GM23338 (cell line): Measurements from ENCODE around the gene NTNG1. TPM values are rescaled to one million over a fixed set of nuclear protein-coding genes. Genes with fewer than 3 reads are reported as not detected.

Experiments
- ATAC-seq: fragments of 200-7000 bp; cut with Tn5 transposase; 3 replicates; pipeline ENCODE4 v1.9.1; 2020
- DNase-seq: peaks from one replicate; pipeline ENCODE4 v3.0.0-alpha.2; 2015; ENCODE audit warnings: low spot score
- H2AFZ ChIP-seq: fragments of 200-600 bp; sonication (generic); 2 replicates; pipeline ENCODE4 v1.8.0; 2016; ENCODE audit warnings: antibody characterized with exemption, mild to moderate bottlenecking, moderate library complexity
- H3F3A ChIP-seq: fragments of 200-600 bp; sonication (generic); replicated peaks from 2 replicates; pipeline ENCODE4 v1.8.0; 2017; ENCODE audit warnings: antibody characterized with exemption, mixed run types, low read depth
- H3K27ac ChIP-seq: fragments of 200-600 bp; sonication (generic); 2 replicates; pipeline ENCODE4 v1.6.1; 2016; ENCODE audit warnings: low read depth
- H3K27me3 ChIP-seq: fragments of 200-600 bp; sonication (generic); 2 replicates; pipeline ENCODE4 v1.8.0; 2016; ENCODE audit warnings: mild to moderate bottlenecking, mixed run types, moderate library complexity; ENCODE audit not compliant: insufficient read depth
- H3K36me3 ChIP-seq: fragments of 200-600 bp; sonication (generic); 2 replicates; pipeline ENCODE4 v1.8.0; 2016; ENCODE audit warnings: mild to moderate bottlenecking; ENCODE audit not compliant: insufficient read depth
- H3K4me1 ChIP-seq: fragments of 200-600 bp; sonication (generic); 2 replicates; pipeline ENCODE4 v1.8.0; 2016; ENCODE audit warnings: mild to moderate bottlenecking, moderate library complexity; ENCODE audit not compliant: insufficient read depth
- H3K4me2 ChIP-seq: fragments of 200-600 bp; sonication (generic); 2 replicates; pipeline ENCODE4 v1.7.1; 2017; ENCODE audit warnings: mixed run types
- H3K4me3 ChIP-seq: fragments of 200-600 bp; sonication (generic); 2 replicates; pipeline ENCODE4 v1.6.1; 2016; ENCODE audit warnings: mixed run types
- H3K79me2 ChIP-seq: fragments of 200-600 bp; sonication (generic); replicated peaks from 2 replicates; pipeline ENCODE4 v1.8.0; 2017; ENCODE audit warnings: mild to moderate bottlenecking; ENCODE audit not compliant: insufficient read depth
- H3K9me2 ChIP-seq: fragments of 200-600 bp; sonication (generic); 2 replicates; pipeline ENCODE4 v1.8.0; 2017; ENCODE audit not compliant: insufficient read depth
- H4K20me1 ChIP-seq: fragments of 200-600 bp; sonication (generic); replicated peaks from 2 replicates; pipeline ENCODE4 v1.8.0; 2017; ENCODE audit warnings: mild to moderate bottlenecking; ENCODE audit not compliant: insufficient read depth
- H3K27ac Mint-ChIP-seq: 2 replicates; pipeline ENCODE4 v1.8.0; 2020; ENCODE audit warnings: inconsistent platforms, mild to moderate bottlenecking, moderate library complexity, mixed read lengths
- H3K27me3 Mint-ChIP-seq: 3 replicates; pipeline ENCODE4 v1.8.0; 2022; ENCODE audit warnings: low read depth, mild to moderate bottlenecking, moderate library complexity, mixed read lengths, inconsistent platforms; ENCODE audit not compliant: insufficient read depth, poor library complexity
- H3K36me3 Mint-ChIP-seq: 3 replicates; pipeline ENCODE4 v1.8.0; 2021; ENCODE audit warnings: low read depth, mild to moderate bottlenecking, inconsistent platforms, moderate library complexity, mixed read lengths
- H3K4me1 Mint-ChIP-seq: 3 replicates; pipeline ENCODE4 v1.8.0; 2020; ENCODE audit warnings: mild to moderate bottlenecking, inconsistent platforms, mixed read lengths
- H3K4me3 Mint-ChIP-seq: 3 replicates; pipeline ENCODE4 v1.8.0; 2021; ENCODE audit warnings: moderate library complexity, mild to moderate bottlenecking, inconsistent platforms, mixed read lengths
- H3K9me3 Mint-ChIP-seq: 3 replicates; pipeline ENCODE4 v1.8.0; 2020; ENCODE audit warnings: moderate library complexity, mild to moderate bottlenecking, inconsistent platforms, mixed read lengths
- CREB1 ChIP-seq: fragments of 250-450 bp; sonication (Bioruptor Pico); IDR thresholded peaks from 2 replicates; pipeline ENCODE4 v1.5.0; 2020; ENCODE audit warnings: low read depth, mild to moderate bottlenecking, moderate library complexity
- EZH2 ChIP-seq: fragments of 200-600 bp; sonication (generic); IDR thresholded peaks from one replicate; pipeline ENCODE4 v1.8.0; 2017; ENCODE audit warnings: antibody characterized with exemption, mild to moderate bottlenecking, low read depth; ENCODE audit not compliant: unreplicated experiment
- JUNB ChIP-seq: IDR thresholded peaks from one replicate; pipeline ENCODE4 v1.6.1; 2016; ENCODE audit warnings: antibody characterized with exemption; ENCODE audit not compliant: unreplicated experiment
- POLR2AphosphoS5 ChIP-seq: IDR thresholded peaks from 2 replicates; pipeline ENCODE4 v1.6.1; 2016; ENCODE audit warnings: antibody characterized with exemption, low read depth
- REST ChIP-seq: IDR thresholded peaks from one replicate; pipeline ENCODE4 v1.6.1; 2018; ENCODE audit warnings: antibody characterized with exemption; ENCODE audit not compliant: unreplicated experiment
- STAT1 ChIP-seq: IDR thresholded peaks from one replicate; pipeline ENCODE4 v1.6.1; 2016; ENCODE audit warnings: antibody characterized with exemption; ENCODE audit not compliant: unreplicated experiment
- polyA plus RNA-seq: library from polyadenylated mRNA; unstranded; fragments of >200 nt; fragmentation: Nextera tagmentation; extraction: Ambion mirVana; gene quantifications from 2 replicates; pipeline ENCODE4 v1.2.1, GENCODE V29; 2016
- total RNA-seq: library from RNA; depleted of rRNA; stranded (reverse); fragments of >200 nt; shearing (Covaris generic); gene quantifications from 2 replicates; pipeline ENCODE4 v1.2.3, GENCODE V29; 2014
- TF ChIP-seq, protein P1 (sequence below): fragments of 250-450 bp; sonication (Bioruptor Pico); IDR thresholded peaks from 2 replicates; pipeline ENCODE4 v1.5.0; 2020; ENCODE audit warnings: mild to moderate bottlenecking, moderate library complexity
- TF ChIP-seq, protein P2 (sequence below), 2 experiments: fragments of 200-600 bp in 1 of 2; sonication (generic) in 1 of 2; conservative IDR thresholded peaks; 2 replicates each; pipeline versions ENCODE4 v1.5.1 to v1.6.1; 2016 to 2017; ENCODE audit warnings: antibody characterized with exemption in 2 of 2, low read depth in 2 of 2, mild to moderate bottlenecking in 2 of 2, moderate library complexity in 1 of 2

NTNG1 gene
- total and polyA plus RNA-seq, 2 experiments from 2014 or later = 7.2 to 10.3 TPM

DNA sequence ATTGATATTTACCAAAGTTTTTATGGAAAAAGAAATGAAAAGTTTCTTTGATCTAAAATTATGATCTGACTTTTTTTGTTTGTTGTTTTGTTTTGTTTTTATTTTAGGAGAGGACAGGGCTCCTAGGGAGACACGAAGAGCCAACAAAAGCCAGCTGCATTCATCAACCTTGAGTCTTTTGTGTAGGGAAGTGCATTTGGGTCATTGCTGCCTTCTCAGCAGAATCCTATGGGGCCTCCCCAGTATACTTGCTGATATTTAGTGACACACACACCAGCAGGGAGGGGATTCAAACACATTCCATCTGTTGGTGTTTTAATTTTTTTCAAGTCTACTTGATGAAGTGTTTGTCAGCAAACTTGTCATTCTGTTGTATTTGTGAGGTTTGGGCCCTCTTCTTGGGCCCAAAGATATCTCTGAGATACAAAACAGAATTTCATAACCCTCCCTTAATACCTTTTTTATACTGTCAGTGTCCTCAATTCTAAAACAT, 203.5 kb downstream of the NTNG1 start:
- TF ChIP-seq JUNB = no peak
- TF ChIP-seq POLR2AphosphoS5 = no peak
- TF ChIP-seq CREB1 (CRISPR knock-in tag) = no peak
- TF ChIP-seq EZH2 = no peak
- TF ChIP-seq, protein P1, sequence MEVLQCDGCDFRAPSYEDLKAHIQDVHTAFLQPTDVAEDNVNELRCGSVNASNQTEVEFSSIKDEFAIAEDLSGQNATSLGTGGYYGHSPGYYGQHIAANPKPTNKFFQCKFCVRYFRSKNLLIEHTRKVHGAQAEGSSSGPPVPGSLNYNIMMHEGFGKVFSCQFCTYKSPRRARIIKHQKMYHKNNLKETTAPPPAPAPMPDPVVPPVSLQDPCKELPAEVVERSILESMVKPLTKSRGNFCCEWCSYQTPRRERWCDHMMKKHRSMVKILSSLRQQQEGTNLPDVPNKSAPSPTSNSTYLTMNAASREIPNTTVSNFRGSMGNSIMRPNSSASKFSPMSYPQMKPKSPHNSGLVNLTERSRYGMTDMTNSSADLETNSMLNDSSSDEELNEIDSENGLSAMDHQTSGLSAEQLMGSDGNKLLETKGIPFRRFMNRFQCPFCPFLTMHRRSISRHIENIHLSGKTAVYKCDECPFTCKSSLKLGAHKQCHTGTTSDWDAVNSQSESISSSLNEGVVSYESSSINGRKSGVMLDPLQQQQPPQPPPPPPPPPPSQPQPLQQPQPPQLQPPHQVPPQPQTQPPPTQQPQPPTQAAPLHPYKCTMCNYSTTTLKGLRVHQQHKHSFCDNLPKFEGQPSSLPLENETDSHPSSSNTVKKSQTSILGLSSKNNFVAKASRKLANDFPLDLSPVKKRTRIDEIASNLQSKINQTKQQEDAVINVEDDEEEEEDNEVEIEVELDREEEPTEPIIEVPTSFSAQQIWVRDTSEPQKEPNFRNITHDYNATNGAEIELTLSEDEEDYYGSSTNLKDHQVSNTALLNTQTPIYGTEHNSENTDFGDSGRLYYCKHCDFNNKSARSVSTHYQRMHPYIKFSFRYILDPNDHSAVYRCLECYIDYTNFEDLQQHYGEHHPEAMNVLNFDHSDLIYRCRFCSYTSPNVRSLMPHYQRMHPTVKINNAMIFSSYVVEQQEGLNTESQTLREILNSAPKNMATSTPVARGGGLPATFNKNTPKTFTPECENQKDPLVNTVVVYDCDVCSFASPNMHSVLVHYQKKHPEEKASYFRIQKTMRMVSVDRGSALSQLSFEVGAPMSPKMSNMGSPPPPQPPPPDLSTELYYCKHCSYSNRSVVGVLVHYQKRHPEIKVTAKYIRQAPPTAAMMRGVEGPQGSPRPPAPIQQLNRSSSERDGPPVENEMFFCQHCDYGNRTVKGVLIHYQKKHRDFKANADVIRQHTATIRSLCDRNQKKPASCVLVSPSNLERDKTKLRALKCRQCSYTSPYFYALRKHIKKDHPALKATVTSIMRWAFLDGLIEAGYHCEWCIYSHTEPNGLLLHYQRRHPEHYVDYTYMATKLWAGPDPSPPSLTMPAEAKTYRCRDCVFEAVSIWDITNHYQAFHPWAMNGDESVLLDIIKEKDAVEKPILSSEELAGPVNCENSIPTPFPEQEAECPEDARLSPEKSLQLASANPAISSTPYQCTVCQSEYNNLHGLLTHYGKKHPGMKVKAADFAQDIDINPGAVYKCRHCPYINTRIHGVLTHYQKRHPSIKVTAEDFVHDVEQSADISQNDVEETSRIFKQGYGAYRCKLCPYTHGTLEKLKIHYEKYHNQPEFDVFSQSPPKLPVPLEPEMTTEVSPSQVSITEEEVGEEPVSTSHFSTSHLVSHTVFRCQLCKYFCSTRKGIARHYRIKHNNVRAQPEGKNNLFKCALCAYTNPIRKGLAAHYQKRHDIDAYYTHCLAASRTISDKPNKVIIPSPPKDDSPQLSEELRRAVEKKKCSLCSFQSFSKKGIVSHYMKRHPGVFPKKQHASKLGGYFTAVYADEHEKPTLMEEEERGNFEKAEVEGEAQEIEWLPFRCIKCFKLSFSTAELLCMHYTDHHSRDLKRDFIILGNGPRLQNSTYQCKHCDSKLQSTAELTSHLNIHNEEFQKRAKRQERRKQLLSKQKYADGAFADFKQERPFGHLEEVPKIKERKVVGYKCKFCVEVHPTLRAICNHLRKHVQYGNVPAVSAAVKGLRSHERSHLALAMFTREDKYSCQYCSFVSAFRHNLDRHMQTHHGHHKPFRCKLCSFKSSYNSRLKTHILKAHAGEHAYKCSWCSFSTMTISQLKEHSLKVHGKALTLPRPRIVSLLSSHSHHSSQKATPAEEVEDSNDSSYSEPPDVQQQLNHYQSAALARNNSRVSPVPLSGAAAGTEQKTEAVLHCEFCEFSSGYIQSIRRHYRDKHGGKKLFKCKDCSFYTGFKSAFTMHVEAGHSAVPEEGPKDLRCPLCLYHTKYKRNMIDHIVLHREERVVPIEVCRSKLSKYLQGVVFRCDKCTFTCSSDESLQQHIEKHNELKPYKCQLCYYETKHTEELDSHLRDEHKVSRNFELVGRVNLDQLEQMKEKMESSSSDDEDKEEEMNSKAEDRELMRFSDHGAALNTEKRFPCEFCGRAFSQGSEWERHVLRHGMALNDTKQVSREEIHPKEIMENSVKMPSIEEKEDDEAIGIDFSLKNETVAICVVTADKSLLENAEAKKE (CRISPR knock-in tag) = 0 out of 2 replicates have a peak, but pooled peaks have one; percentile 40
- peak; percentile 14 for DNase-seq
- Histone ChIP-seq H3K4me3 (no peak overlapping the region), H3K36me3 (no peaks in the 10 kb centered on the region), H2AFZ (no peak overlapping the region), H3F3A (no peaks in the 10 kb centered on the region), H3K9me2 (0 out of 2 replicates have a peak, but pooled peaks cover 3% of the 10 kb centered on the region), H3K27me3 (no peaks in the 10 kb centered on the region), H3K79me2 (no peaks in the 10 kb centered on the region), H3K4me1 (no peaks in the 10 kb centered on the region; the same call in 1 of the 2 replicates), H3K27ac (no peak overlapping the region), H4K20me1 (no peaks in the 10 kb centered on the region), H3K4me2 (no peak overlapping the region)
- Mint-ChIP-seq H3K4me3 (no peak overlapping the region), H3K4me1 (peaks cover 23% of the 10 kb centered on the region), H3K27ac (peak overlapping the region; percentile 67; the same call in 1 of the 2 replicates), H3K9me3 (no peaks in the 10 kb centered on the region), H3K27me3 (no peaks in the 10 kb centered on the region), H3K36me3 (no peaks in the 10 kb centered on the region)
- ATAC-seq = peak; percentile 71

DNA sequence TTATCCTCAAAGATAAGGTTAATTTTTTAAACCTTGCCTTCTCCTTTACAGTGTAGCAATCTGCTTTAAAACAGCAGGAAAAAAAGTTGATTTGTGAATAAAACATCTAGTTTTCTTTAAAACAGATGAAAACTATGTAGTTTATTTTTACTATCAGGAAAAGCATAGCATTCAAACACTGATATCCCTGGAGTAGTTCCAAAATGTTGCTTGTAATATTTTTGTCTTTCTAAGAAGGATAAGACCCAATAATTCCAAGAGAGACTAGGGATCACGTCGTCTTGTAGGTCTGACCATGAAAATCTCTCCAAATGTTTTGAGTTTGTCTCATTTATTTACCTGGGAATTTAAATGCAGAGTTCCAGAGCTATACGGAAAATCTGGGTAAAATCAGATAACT, 204.0 kb downstream of the NTNG1 start:
- Mint-ChIP-seq H3K4me1 (peaks cover 23% of the 10 kb centered on the region), H3K9me3 (no peaks in the 10 kb centered on the region), H3K4me3 (no peak overlapping the region), H3K27ac (peak overlapping the region; percentile 27; the same call in 1 of the 2 replicates), H3K27me3 (no peaks in the 10 kb centered on the region), H3K36me3 (no peaks in the 10 kb centered on the region)
- no peak for ATAC-seq
- Histone ChIP-seq H3K9me2 (0 out of 2 replicates have a peak, but pooled peaks cover 3% of the 10 kb centered on the region), H3K27me3 (no peaks in the 10 kb centered on the region), H2AFZ (no peak overlapping the region), H3K4me3 (no peak overlapping the region), H3F3A (no peaks in the 10 kb centered on the region), H3K27ac (no peak overlapping the region), H3K4me2 (no peak overlapping the region), H3K4me1 (no peaks in the 10 kb centered on the region; the same call in 1 of the 2 replicates), H3K79me2 (no peaks in the 10 kb centered on the region), H4K20me1 (no peaks in the 10 kb centered on the region), H3K36me3 (no peaks in the 10 kb centered on the region)
- no peak for DNase-seq
- TF ChIP-seq REST = no peak
- TF ChIP-seq, protein P2, sequence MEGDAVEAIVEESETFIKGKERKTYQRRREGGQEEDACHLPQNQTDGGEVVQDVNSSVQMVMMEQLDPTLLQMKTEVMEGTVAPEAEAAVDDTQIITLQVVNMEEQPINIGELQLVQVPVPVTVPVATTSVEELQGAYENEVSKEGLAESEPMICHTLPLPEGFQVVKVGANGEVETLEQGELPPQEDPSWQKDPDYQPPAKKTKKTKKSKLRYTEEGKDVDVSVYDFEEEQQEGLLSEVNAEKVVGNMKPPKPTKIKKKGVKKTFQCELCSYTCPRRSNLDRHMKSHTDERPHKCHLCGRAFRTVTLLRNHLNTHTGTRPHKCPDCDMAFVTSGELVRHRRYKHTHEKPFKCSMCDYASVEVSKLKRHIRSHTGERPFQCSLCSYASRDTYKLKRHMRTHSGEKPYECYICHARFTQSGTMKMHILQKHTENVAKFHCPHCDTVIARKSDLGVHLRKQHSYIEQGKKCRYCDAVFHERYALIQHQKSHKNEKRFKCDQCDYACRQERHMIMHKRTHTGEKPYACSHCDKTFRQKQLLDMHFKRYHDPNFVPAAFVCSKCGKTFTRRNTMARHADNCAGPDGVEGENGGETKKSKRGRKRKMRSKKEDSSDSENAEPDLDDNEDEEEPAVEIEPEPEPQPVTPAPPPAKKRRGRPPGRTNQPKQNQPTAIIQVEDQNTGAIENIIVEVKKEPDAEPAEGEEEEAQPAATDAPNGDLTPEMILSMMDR (conservative IDR thresholded peaks at IDR 0.05; ENCODE audit: low read depth in 2 of 2) = no peak
- no peak for TF ChIP-seq STAT1
